ENCODE measurements around the gene MS4A1. TPM values are rescaled to one million over a fixed set of nuclear protein-coding genes. Genes with fewer than 3 reads are reported as not detected.

The MS4A1 gene
- total RNA-seq, 1 experiment from 2014 or later: not detected

DNA sequence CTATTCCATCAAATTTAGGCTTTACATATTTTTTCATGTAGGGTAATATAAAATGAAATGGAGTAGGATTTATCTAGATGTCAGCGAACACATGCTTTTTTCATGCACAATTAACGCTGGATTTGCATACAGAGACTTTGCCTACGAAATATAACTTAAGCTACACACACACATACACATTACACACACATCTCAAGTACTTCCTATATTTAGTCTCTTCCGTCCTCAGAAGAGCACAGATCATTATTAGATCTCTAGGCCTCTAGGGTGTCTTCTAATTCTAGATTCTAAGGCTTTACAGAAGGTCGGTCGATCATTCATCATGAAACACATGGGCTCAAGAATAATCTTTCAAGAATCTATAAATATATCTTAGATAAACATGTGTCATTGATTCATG lies 55.7 kb downstream of the MS4A1 start:
- Histone ChIP-seq H3K36me3 (ENCODE audit: insufficient read depth, low read length, poor library complexity, severe bottlenecking) (no peaks in the 10 kb centered on the region), H3K9me3 (ENCODE audit: low read depth, low read length, poor library complexity, severe bottlenecking) (no peaks in the 10 kb centered on the region), H3K27me3 (replicated peaks; ENCODE audit: insufficient read depth, low read depth, low read length, poor library complexity) (peaks cover 16% of the 10 kb centered on the region), H3K4me3 (ENCODE audit: low read depth, low read length, poor library complexity, severe bottlenecking) (no peak overlapping the region), H3K27ac (ENCODE audit: low read depth, low read length, poor library complexity, severe bottlenecking) (no peak overlapping the region), H3K4me1 (ENCODE audit: insufficient read depth, low read length, poor library complexity, severe bottlenecking) (no peaks in the 10 kb centered on the region)
- TF ChIP-seq CTCF (conservative IDR thresholded peaks at IDR 0.05; ENCODE audit: low read depth, low read length): no peak
- no peak for TF ChIP-seq EZH2 (IDR thresholded peaks at IDR 0.05; ENCODE audit: borderline replicate concordance, low read depth, low read length, poor library complexity, severe bottlenecking)
- ChIA-PET POLR2A (ENCODE audit: low non-redundant PET) (no interaction called here), CTCF (no interaction called here)
- no TSS peak for BruUV-seq (replicated peaks)
- intact Hi-C loops (cut with micrococcal nuclease; ENCODE audit: unreplicated experiment): no loop called here
- no peak for DNase-seq (ENCODE audit: low spot score)

GRCh38 chr11:60512651-60513225 lies 57.1 kb downstream of the MS4A1 start:
- no TSS peak for BruUV-seq (replicated peaks)
- POLR2A ChIA-PET (ENCODE audit: low non-redundant PET): no interaction called here

GRCh38 chr11:60513496-60514460 lies 58.1 kb downstream of the MS4A1 start:
- BruUV-seq (replicated peaks): no TSS peak
- H3K9me3 ChIP-seq (ENCODE audit: low read depth, low read length, poor library complexity, severe bottlenecking): no peaks in the 10 kb centered on the region
- DNase-seq (ENCODE audit: low spot score): no peak
- H3K4me3 ChIP-seq (ENCODE audit: low read depth, low read length, poor library complexity, severe bottlenecking): no peak overlapping the region
- peaks cover 21% of the 10 kb centered on the region for H3K27me3 ChIP-seq (replicated peaks; ENCODE audit: insufficient read depth, low read depth, low read length, poor library complexity)
- TF ChIP-seq CTCF (conservative IDR thresholded peaks at IDR 0.05; ENCODE audit: low read depth, low read length) (no peak), EZH2 (IDR thresholded peaks at IDR 0.05; ENCODE audit: borderline replicate concordance, low read depth, low read length, poor library complexity, severe bottlenecking) (no peak)
- no peaks in the 10 kb centered on the region for H3K4me1 ChIP-seq (ENCODE audit: insufficient read depth, low read length, poor library complexity, severe bottlenecking)
- ChIA-PET POLR2A (ENCODE audit: low non-redundant PET) (no interaction called here), CTCF (no interaction called here)
- H3K27ac ChIP-seq (ENCODE audit: low read depth, low read length, poor library complexity, severe bottlenecking): no peak overlapping the region
- intact Hi-C loops (cut with micrococcal nuclease; ENCODE audit: unreplicated experiment): no loop called here
- no peaks in the 10 kb centered on the region for H3K36me3 ChIP-seq (ENCODE audit: insufficient read depth, low read length, poor library complexity, severe bottlenecking)

More at GRCh38 chr11:60512651-60513225, 57.1 kb downstream of the MS4A1 start:
- intact Hi-C loops (cut with micrococcal nuclease; ENCODE audit: unreplicated experiment): no loop called here
- Histone ChIP-seq H3K9me3 (ENCODE audit: low read depth, low read length, poor library complexity, severe bottlenecking) (no peaks in the 10 kb centered on the region), H3K27me3 (replicated peaks; ENCODE audit: insufficient read depth, low read depth, low read length, poor library complexity) (peaks cover 18% of the 10 kb centered on the region), H3K27ac (ENCODE audit: low read depth, low read length, poor library complexity, severe bottlenecking) (no peak overlapping the region), H3K4me3 (ENCODE audit: low read depth, low read length, poor library complexity, severe bottlenecking) (no peak overlapping the region), H3K4me1 (ENCODE audit: insufficient read depth, low read length, poor library complexity, severe bottlenecking) (no peaks in the 10 kb centered on the region), H3K36me3 (ENCODE audit: insufficient read depth, low read length, poor library complexity, severe bottlenecking) (no peaks in the 10 kb centered on the region)
- DNase-seq (ENCODE audit: low spot score): no peak
- CTCF ChIA-PET: no interaction called here
- TF ChIP-seq CTCF (conservative IDR thresholded peaks at IDR 0.05; ENCODE audit: low read depth, low read length) (no peak), EZH2 (IDR thresholded peaks at IDR 0.05; ENCODE audit: borderline replicate concordance, low read depth, low read length, poor library complexity, severe bottlenecking) (no peak)
